K562 (cell line): Measurements from ENCODE around the gene GADD45GIP1. TPM values are rescaled to one million over a fixed set of nuclear protein-coding genes. Genes with fewer than 3 reads are reported as not detected.

ENCODE experiments used
- ATAC-seq: fragments of 200-7000 bp; cut with Tn5 transposase; 3 replicates; pipeline ENCODE4 v1.9.1; 2020; ENCODE audit warnings: moderate library complexity
- BruUV-seq: library from RNA; stranded (reverse); fragments of 400-500 nt; replicated peaks from 2 replicates; lab custom pipeline; 2021; lab: Mats Ljungman, UMichigan
- CTCF ChIA-PET: fragments of 300-600 bp; formaldehyde crosslinking; extraction: SDS; loops from one replicate; lab custom pipeline; 2021; ENCODE audit warnings: low intra/inter-chr PET ratio; lab: Yijun Ruan, JAX
- POLR2A ChIA-PET: fragments of 300-600, 350-650 bp; sonication (Branson Sonifier 250); formaldehyde crosslinking; extraction: SDS; loops from one replicate; lab custom pipeline; 2021; ENCODE audit warnings: antibody characterized with exemption, inconsistent platforms; lab: Yijun Ruan, JAX
- DNase-seq, 4 experiments: peaks; one replicate each; pipeline versions ENCODE4 v3.0.0 to v3.0.0-alpha.2; 2011 to 2018; ENCODE audit warnings: low spot score in 3 of 4, mixed read lengths in 3 of 4; ENCODE audit errors: extremely low read depth in 1 of 4
- FAIRE-seq: peaks from 2 replicates; lab custom pipeline; 2011; peaks lifted over from hg19 to GRCh38; lab: Jason Lieb, UNC
- H2AFZ ChIP-seq: 2 replicates; pipeline ENCODE4 v1.6.0; 2011; ENCODE audit warnings: low read depth, low read length, control low read depth, inconsistent platforms
- H3K27ac ChIP-seq: fragments of 200-600 bp; 3 replicates; pipeline ENCODE4 v1.8.0; 2011; ENCODE audit warnings: low read depth, mild to moderate bottlenecking, control low read depth, inconsistent platforms, low read length, moderate library complexity, mixed read lengths; ENCODE audit errors: extremely low read depth
- H3K27me3 ChIP-seq, 2 experiments: fragments of 300-600 bp in 1 of 2; 2 replicates in 1 of 2; 3 replicates in 1 of 2; pipeline versions ENCODE4 v1.6.0 to v1.8.0; 2011; ENCODE audit warnings: inconsistent platforms in 2 of 2, low read length in 2 of 2, mild to moderate bottlenecking in 1 of 2, mixed read lengths in 1 of 2, moderate library complexity in 1 of 2; ENCODE audit not compliant: control insufficient read depth in 2 of 2, insufficient read depth in 2 of 2
- H3K36me3 ChIP-seq: fragments of 300-600 bp; 3 replicates; pipeline ENCODE4 v1.8.0; 2011; ENCODE audit warnings: mild to moderate bottlenecking, low read length, inconsistent platforms; ENCODE audit not compliant: control insufficient read depth, insufficient read depth
- H3K4me1 ChIP-seq, 2 experiments: fragments of 200-600 bp in 1 of 2; replicated peaks in 1 of 2; 2 replicates in 1 of 2; 3 replicates in 1 of 2; pipeline versions ENCODE4 v1.5.1 to v1.8.0; 2011; ENCODE audit warnings: inconsistent platforms in 2 of 2, low read length in 2 of 2, mild to moderate bottlenecking in 1 of 2, mixed read lengths in 1 of 2, moderate library complexity in 1 of 2; ENCODE audit not compliant: control insufficient read depth in 2 of 2, insufficient read depth in 2 of 2
- H3K4me2 ChIP-seq: 2 replicates; pipeline ENCODE4 v1.6.1; 2011; ENCODE audit warnings: low read length, control low read depth, inconsistent platforms, mixed read lengths; ENCODE audit not compliant: insufficient read depth
- H3K4me3 ChIP-seq: fragments of 200-600 bp; sonication (generic), shearing (Covaris generic); 2 replicates; pipeline ENCODE4 v1.5.1; 2016; ENCODE audit warnings: control low read depth, inconsistent platforms
- H3K79me2 ChIP-seq: fragments of 200-600 bp; 3 replicates; pipeline ENCODE4 v1.8.0; 2011; ENCODE audit warnings: low read length, inconsistent platforms; ENCODE audit not compliant: control insufficient read depth, insufficient read depth
- H3K9ac ChIP-seq, 2 experiments: 2 replicates each; pipeline versions ENCODE4 v1.6.0 to v1.6.1; 2011; ENCODE audit warnings: low read depth in 2 of 2, low read length in 2 of 2, control low read depth in 1 of 2, inconsistent platforms in 1 of 2, mild to moderate bottlenecking in 1 of 2, mixed read lengths in 1 of 2; ENCODE audit not compliant: insufficient read depth in 1 of 2
- H3K9me1 ChIP-seq: one replicate; pipeline ENCODE4 v1.6.0; 2011; ENCODE audit warnings: inconsistent platforms, mild to moderate bottlenecking, low read length, moderate library complexity; ENCODE audit not compliant: control insufficient read depth, insufficient read depth
- H3K9me3 ChIP-seq: replicated peaks from 2 replicates; pipeline ENCODE4 v1.5.1; 2011; ENCODE audit warnings: low read depth, low read length, inconsistent platforms; ENCODE audit not compliant: control insufficient read depth, insufficient read depth
- H4K20me1 ChIP-seq: replicated peaks from 2 replicates; pipeline ENCODE4 v1.6.1; 2011; ENCODE audit warnings: low read length, inconsistent platforms, mixed read lengths; ENCODE audit not compliant: control insufficient read depth, insufficient read depth
- ARID1B ChIP-seq: fragments of 450-650 bp; IDR thresholded peaks from 2 replicates; pipeline ENCODE4 v1.6.1; 2016; ENCODE audit warnings: antibody characterized with exemption, mild to moderate bottlenecking, inconsistent platforms
- CBFA2T3 ChIP-seq: fragments of 450-650 bp; IDR thresholded peaks from 2 replicates; pipeline ENCODE4 v1.6.1; 2017
- DPF2 ChIP-seq: fragments of 450-650 bp; IDR thresholded peaks from 2 replicates; pipeline ENCODE4 v1.6.1; 2016
- JUN ChIP-seq, 2 experiments: sonication (generic) in 1 of 2; formaldehyde crosslinking in 1 of 2; IDR thresholded peaks; 2 replicates each; pipeline versions ENCODE4 v1.6.1 to v1.8.0; 2012 to 2022; ENCODE audit warnings: borderline replicate concordance in 2 of 2, mild to moderate bottlenecking in 2 of 2, improper control_type of control experiment in 1 of 2, low read depth in 1 of 2, low read length in 1 of 2, missing genetic modification reagents in 1 of 2
- LARP7 ChIP-seq: fragments of 450-650 bp; IDR thresholded peaks from 2 replicates; pipeline ENCODE4 v1.6.1; 2016
- RBFOX2 ChIP-seq: fragments of 200-400 bp; formaldehyde crosslinking; IDR thresholded peaks from 2 replicates; pipeline ENCODE4 v1.6.1; 2017; ENCODE audit warnings: low read depth, mild to moderate bottlenecking, low read length, moderate library complexity
- ZBTB26 ChIP-seq: fragments of 450-650 bp; formaldehyde crosslinking; IDR thresholded peaks from 2 replicates; pipeline ENCODE4 v1.4.0; 2022; ENCODE audit warnings: missing genetic modification characterization
- ZNF639 ChIP-seq, 2 experiments: fragments of 200-800 bp in 1 of 2; sonication (Bioruptor generic) in 1 of 2; sonication (generic) in 1 of 2; formaldehyde crosslinking in 1 of 2; IDR thresholded peaks in 1 of 2; conservative IDR thresholded peaks in 1 of 2; 2 replicates each; pipeline versions ENCODE4 v1.5.0 to v1.6.1; 2016 to 2020; ENCODE audit warnings: missing compliant biosample characterization in 1 of 2, missing genetic modification characterization in 1 of 2, missing genetic modification reagents in 1 of 2
- WGBS: fragments of 100-300 bp; shearing (Covaris generic); methylation state at CpG from one replicate; pipeline ENCODE4 v1.1.6; 2016; ENCODE audit warnings: low coverage, mixed read lengths; ENCODE audit not compliant: insufficient coverage; ENCODE audit errors: missing lambda C conversion rate; 5-methylcytosine and 5-hydroxymethylcytosine counted together
- in situ Hi-C: fragments of 300-500 bp; cut with MboI; formaldehyde crosslinking; loops from 4 replicates; pipeline ENCODE4 v1.15.0; 2018; ENCODE audit warnings: inconsistent platforms, mixed read lengths
- intact Hi-C: fragments of 100-400 bp; cut with micrococcal nuclease; formaldehyde crosslinking; loops from 2 replicates; pipeline ENCODE4 v1.14.2; 2022
- polyA plus RNA-seq, 8 experiments: library from polyadenylated mRNA; depleted of rRNA in 4 of 8; stranded (reverse) in 5 of 8; unstranded in 3 of 8; fragments of >200 nt; fragmentation: Nextera tagmentation in 2 of 8; fragmentation: Illumina TruSeq in 1 of 8; extraction: Ambion mirVana in 2 of 8; extraction: Trizol in 1 of 8; gene quantifications; 2 replicates each; pipeline versions ENCODE4 v1.2.1 to v1.2.3, GENCODE V29; 2011 to 2014; ENCODE audit warnings: inconsistent platforms in 1 of 8, missing spikeins in 1 of 8
- total RNA-seq, 7 experiments: library from RNA; depleted of rRNA in 6 of 7; stranded (reverse); fragments of >200 nt in 6 of 7; fragmentation: Illumina TruSeq in 2 of 7; extraction: Trizol in 2 of 7; gene quantifications; 2 replicates each; pipeline versions ENCODE4 v1.2.1 to v1.2.3, GENCODE V29; 2011 to 2021; ENCODE audit warnings: low replicate concordance in 1 of 7
- TF ChIP-seq, protein P1 (sequence below): fragments of 450-650 bp; IDR thresholded peaks from 2 replicates; pipeline ENCODE4 v1.6.1; 2016

GADD45GIP1 gene
- total and polyA plus RNA-seq, 9 of the 15 experiments (the other 6 are each of a cell fraction or from before 2014, with no cell fraction given) = 5.1 to 161 (median 29.2) TPM

GRCh38 chr19:12987190-12987589 lies 30.2 kb upstream of the GADD45GIP1 start:
- Histone ChIP-seq H3K4me2 (no peak overlapping the region), H3K27ac (no peak overlapping the region), H3K27me3 (no peaks in the 10 kb centered on the region; a peak in 1 of 5 replicates), H3K9ac (no peak overlapping the region), H3K4me1 (peaks cover 19 to 57% of the 10 kb centered on the region in 2 experiments; a peak in 4 of 5 replicates), H3K9me3 (no peaks in the 10 kb centered on the region), H3K4me3 (no peak overlapping the region), H3K9me1 (no peaks in the 10 kb centered on the region), H2AFZ (no peak overlapping the region), H3K36me3 (no peaks in the 10 kb centered on the region), H4K20me1 (no peaks in the 10 kb centered on the region), H3K79me2 (no peaks in the 10 kb centered on the region)
- WGBS = 20% methylated on average over 3 of the region's 3 CpGs
- BruUV-seq = no TSS peak
- ChIA-PET POLR2A (no interaction called here), CTCF (no interaction called here)
- in situ Hi-C loops (loop anchor here (5.0 kb wide), 1 partner anchor 40 kb away; no protein-coding TSS in a partner anchor), intact Hi-C loops (no loop called here)
- ATAC-seq = no peak
- DNase-seq = no peak
- FAIRE-seq = no peak
- TF ChIP-seq, protein P1, sequence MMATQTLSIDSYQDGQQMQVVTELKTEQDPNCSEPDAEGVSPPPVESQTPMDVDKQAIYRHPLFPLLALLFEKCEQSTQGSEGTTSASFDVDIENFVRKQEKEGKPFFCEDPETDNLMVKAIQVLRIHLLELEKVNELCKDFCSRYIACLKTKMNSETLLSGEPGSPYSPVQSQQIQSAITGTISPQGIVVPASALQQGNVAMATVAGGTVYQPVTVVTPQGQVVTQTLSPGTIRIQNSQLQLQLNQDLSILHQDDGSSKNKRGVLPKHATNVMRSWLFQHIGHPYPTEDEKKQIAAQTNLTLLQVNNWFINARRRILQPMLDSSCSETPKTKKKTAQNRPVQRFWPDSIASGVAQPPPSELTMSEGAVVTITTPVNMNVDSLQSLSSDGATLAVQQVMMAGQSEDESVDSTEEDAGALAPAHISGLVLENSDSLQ = peak; percentile 29; the same call in 1 of the 2 replicates
- peak; percentile 61; the same call in 1 of the 2 replicates for TF ChIP-seq ZBTB26 (CRISPR knock-in tag)
- peak; percentile 43; the same call in 1 of the 2 replicates for TF ChIP-seq LARP7
- TF ChIP-seq ARID1B = peak; percentile 36
- 0 out of 2 replicates have a peak, but pooled peaks have one; percentile 15 for TF ChIP-seq CBFA2T3
- TF ChIP-seq ZNF639 (CRISPR knock-in tag; conservative IDR thresholded peaks at IDR 0.05 in 1 of 2, IDR thresholded peaks at IDR 0.05 in 1 of 2) = no peak
- no peak for TF ChIP-seq RBFOX2
- 0 out of 2 replicates have a peak, but pooled peaks have one; percentile 38 for TF ChIP-seq DPF2
- no peak for TF ChIP-seq JUN (IDR thresholded peaks at IDR 0.05; ENCODE audit: borderline replicate concordance, low read depth, low read length)
- TF ChIP-seq JUN (CRISPR knock-in tag; IDR thresholded peaks at IDR 0.05; ENCODE audit: borderline replicate concordance) = no peak
